Erythroblast (primary cell): ENCODE results near the gene TMEM53.

Experiments
- GATA1 ChIP-seq: IDR thresholded peaks from 2 replicates; pipeline ENCODE4 v1.6.1; 2011; ENCODE audit warnings: low read depth, mild to moderate bottlenecking, control low read depth, low read length, moderate library complexity
- POLR2A ChIP-seq: IDR thresholded peaks from 2 replicates; pipeline ENCODE4 v1.6.1; 2011; ENCODE audit warnings: mild to moderate bottlenecking, low read length

DNA sequence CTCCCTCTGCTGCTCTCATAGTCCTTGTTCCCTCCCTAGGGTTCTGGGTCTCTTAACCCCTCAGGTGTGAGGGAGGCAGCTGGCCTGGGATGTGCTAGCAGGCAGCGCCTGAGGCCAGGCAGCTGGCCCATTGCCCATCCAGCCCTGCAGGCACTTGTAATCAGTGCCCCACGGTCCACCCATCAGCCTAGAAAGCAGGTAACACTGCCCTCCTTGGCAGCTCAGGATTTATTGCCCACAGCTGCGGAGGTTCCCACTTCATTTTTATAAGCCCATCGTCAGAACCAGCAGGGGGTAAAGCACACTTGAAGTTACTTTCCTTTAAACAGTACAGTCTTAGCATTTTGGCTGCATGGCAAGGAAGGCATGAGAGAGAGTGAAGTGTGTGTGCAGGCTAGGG, 70.6 kb downstream of the TMEM53 start:
- TF ChIP-seq POLR2A (no peak), GATA1 (no peak)
